ENCODE data around the gene ICAM5. TPM values are rescaled to one million over a fixed set of nuclear protein-coding genes. Genes with fewer than 3 reads are reported as not detected.
A peak's percentile ranks its signal among the peaks of the same experiment; 100 is the strongest.

ICAM5 gene
- polyA plus RNA-seq, 4 donors = 0.10 to 0.54 (median 0.52) TPM; not detected in 1

GRCh38 chr19:10266706-10267105, 23.0 kb upstream of the ICAM5 start:
- Histone ChIP-seq H3K4me3 (ENCODE audit: low read depth in 1 of 3, low read length in 3 of 3) (no peak overlapping the region), H3K9me3 (ENCODE audit: control insufficient read depth in 2 of 2, insufficient read depth in 1 of 2, low read depth in 1 of 2, low read length in 1 of 2) (no peaks in the 10 kb centered on the region), H3K36me3 (ENCODE audit: control insufficient read depth in 3 of 3, insufficient read depth in 2 of 3, low read depth in 1 of 3, low read length in 3 of 3) (no peaks in the 10 kb centered on the region), H3K4me1 (ENCODE audit: control insufficient read depth in 3 of 3, insufficient read depth in 2 of 3, low read depth in 1 of 3, low read length in 2 of 3) (peaks cover 0 to 17% (median 0%) of the 10 kb centered on the region in 3 donors), H3K27me3 (ENCODE audit: control insufficient read depth in 3 of 3, insufficient read depth in 3 of 3, low read length in 3 of 3) (peaks cover 0 to 22% (median 0%) of the 10 kb centered on the region in 3 donors), H3K27ac (ENCODE audit: low read depth in 1 of 3, low read length in 2 of 3) (no peak overlapping the region)
- DNase-seq (no peak), FAIRE-seq (no peak)
- WGBS, 3 donors = 69 to 83% (median 80%) methylated on average over 7 of the region's 7 CpGs

- 65 to 83% (median 68%) methylated on average over 6 of the region's 6 CpGs for WGBS, 3 donors
- DNase-seq (no peak), FAIRE-seq (no peak)
- H3K27me3 ChIP-seq (ENCODE audit: control insufficient read depth in 3 of 3, insufficient read depth in 3 of 3, low read length in 3 of 3) = peaks cover 0 to 29% (median 0%) of the 10 kb centered on the region in 3 donors
- H3K4me1 ChIP-seq (ENCODE audit: control insufficient read depth in 3 of 3, insufficient read depth in 2 of 3, low read depth in 1 of 3, low read length in 2 of 3) = peaks cover 0 to 17% (median 0%) of the 10 kb centered on the region in 3 donors
- peak overlapping the region in 1 of 3 donors; percentile 69 for H3K27ac ChIP-seq (ENCODE audit: low read depth in 1 of 3, low read length in 2 of 3)
- no peaks in the 10 kb centered on the region for H3K36me3 ChIP-seq (ENCODE audit: control insufficient read depth in 3 of 3, insufficient read depth in 2 of 3, low read depth in 1 of 3, low read length in 3 of 3)
- H3K4me3 ChIP-seq (ENCODE audit: low read depth in 1 of 3, low read length in 3 of 3) = no peak overlapping the region
- no peaks in the 10 kb centered on the region for H3K9me3 ChIP-seq (ENCODE audit: control insufficient read depth in 2 of 2, insufficient read depth in 1 of 2, low read depth in 1 of 2, low read length in 1 of 2)
Measured at GRCh38 chr19:10268071-10268470, 21.7 kb upstream of the ICAM5 start.

DNA sequence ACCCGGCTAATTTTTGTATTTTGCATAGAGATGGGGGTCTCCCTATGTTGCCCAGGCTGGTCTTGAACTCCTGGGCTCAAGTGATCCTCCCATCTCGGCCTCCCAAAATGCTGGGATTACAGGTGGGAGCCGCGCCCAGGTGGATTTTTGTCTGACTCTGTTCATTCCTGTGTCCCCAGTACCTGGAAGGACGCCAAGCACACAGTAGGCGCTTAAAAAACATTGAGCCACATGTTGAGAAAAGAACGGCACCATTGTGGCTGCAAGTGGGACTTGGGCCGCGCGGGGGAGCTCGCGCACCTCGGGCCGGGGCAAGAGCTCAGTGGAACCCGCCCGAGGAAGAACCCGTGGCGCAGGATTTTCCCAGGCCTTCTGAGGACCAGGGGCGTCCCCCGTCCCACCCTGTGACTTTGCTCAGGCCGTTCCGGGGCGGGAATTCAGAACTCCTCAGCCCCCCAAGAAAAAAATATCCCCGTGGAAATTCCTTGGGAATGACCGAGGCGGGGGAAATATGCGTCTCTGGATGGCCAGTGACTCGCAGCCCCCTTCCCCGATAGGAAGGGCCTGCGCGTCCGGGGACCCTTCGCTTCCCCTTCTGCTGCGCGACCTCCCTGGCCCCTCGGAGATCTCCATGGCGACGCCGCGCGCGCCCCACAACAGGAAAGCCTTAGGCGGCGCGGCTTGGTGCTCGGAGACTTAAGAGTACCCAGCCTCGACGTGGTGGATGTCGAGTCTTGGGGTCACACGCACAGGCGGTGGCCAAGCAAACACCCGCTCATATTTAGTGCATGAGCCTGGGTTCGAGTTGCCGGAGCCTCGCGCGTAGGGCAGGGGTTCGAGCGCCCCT, 20.2 kb upstream of the ICAM5 start:
- Histone ChIP-seq H3K27ac (ENCODE audit: low read depth in 1 of 3, low read length in 2 of 3) (peak overlapping the region; percentile 67 to 93 (median 79)), H3K36me3 (ENCODE audit: control insufficient read depth in 3 of 3, insufficient read depth in 2 of 3, low read depth in 1 of 3, low read length in 3 of 3) (no peaks in the 10 kb centered on the region), H3K27me3 (ENCODE audit: control insufficient read depth in 3 of 3, insufficient read depth in 3 of 3, low read length in 3 of 3) (peaks cover 0 to 29% (median 0%) of the 10 kb centered on the region in 3 donors), H3K4me3 (ENCODE audit: low read depth in 1 of 3, low read length in 3 of 3) (peak overlapping the region; percentile 8 to 61 (median 52)), H3K4me1 (ENCODE audit: control insufficient read depth in 3 of 3, insufficient read depth in 2 of 3, low read depth in 1 of 3, low read length in 2 of 3) (peaks cover 0 to 17% (median 0%) of the 10 kb centered on the region in 3 donors), H3K9me3 (ENCODE audit: control insufficient read depth in 2 of 2, insufficient read depth in 1 of 2, low read depth in 1 of 2, low read length in 1 of 2) (no peaks in the 10 kb centered on the region)
- FAIRE-seq (no peak), DNase-seq (peak; percentile 70 to 89)
- WGBS, 3 donors = 3 to 10% (median 6%) methylated on average over 53 to 59 of the region's 59 CpGs

DNA sequence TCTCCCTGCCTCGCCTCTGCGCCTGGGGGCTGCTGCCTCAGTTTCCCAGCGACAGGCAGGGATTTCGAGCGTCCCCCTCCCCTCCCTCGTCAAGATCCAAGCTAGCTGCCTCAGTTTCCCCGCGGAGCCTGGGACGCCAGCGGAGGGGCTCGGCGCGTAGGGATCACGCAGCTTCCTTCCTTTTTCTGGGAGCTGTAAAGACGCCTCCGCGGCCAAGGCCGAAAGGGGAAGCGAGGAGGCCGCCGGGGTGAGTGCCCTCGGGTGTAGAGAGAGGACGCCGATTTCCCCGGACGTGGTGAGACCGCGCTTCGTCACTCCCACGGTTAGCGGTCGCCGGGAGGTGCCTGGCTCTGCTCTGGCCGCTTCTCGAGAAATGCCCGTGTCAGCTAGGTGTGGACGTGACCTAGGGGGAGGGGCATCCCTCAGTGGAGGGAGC, 19.6 kb upstream of the ICAM5 start:
- FAIRE-seq = no peak
- Histone ChIP-seq H3K9me3 (ENCODE audit: control insufficient read depth in 2 of 2, insufficient read depth in 1 of 2, low read depth in 1 of 2, low read length in 1 of 2) (no peaks in the 10 kb centered on the region), H3K4me3 (ENCODE audit: low read depth in 1 of 3, low read length in 3 of 3) (peak overlapping the region; percentile 52 to 63 (median 61)), H3K27ac (ENCODE audit: low read depth in 1 of 3, low read length in 2 of 3) (peak overlapping the region; percentile 67 to 93 (median 79)), H3K36me3 (ENCODE audit: control insufficient read depth in 3 of 3, insufficient read depth in 2 of 3, low read depth in 1 of 3, low read length in 3 of 3) (peaks cover 0 to 6% (median 3%) of the 10 kb centered on the region in 3 donors), H3K4me1 (ENCODE audit: control insufficient read depth in 3 of 3, insufficient read depth in 2 of 3, low read depth in 1 of 3, low read length in 2 of 3) (peaks cover 0 to 17% (median 0%) of the 10 kb centered on the region in 3 donors), H3K27me3 (ENCODE audit: control insufficient read depth in 3 of 3, insufficient read depth in 3 of 3, low read length in 3 of 3) (peaks cover 0 to 29% (median 0%) of the 10 kb centered on the region in 3 donors)
- WGBS, 3 donors = 2 to 5% (median 3%) methylated on average over 34 to 37 of the region's 37 CpGs
- peak; percentile 44 to 62 for DNase-seq

DNA sequence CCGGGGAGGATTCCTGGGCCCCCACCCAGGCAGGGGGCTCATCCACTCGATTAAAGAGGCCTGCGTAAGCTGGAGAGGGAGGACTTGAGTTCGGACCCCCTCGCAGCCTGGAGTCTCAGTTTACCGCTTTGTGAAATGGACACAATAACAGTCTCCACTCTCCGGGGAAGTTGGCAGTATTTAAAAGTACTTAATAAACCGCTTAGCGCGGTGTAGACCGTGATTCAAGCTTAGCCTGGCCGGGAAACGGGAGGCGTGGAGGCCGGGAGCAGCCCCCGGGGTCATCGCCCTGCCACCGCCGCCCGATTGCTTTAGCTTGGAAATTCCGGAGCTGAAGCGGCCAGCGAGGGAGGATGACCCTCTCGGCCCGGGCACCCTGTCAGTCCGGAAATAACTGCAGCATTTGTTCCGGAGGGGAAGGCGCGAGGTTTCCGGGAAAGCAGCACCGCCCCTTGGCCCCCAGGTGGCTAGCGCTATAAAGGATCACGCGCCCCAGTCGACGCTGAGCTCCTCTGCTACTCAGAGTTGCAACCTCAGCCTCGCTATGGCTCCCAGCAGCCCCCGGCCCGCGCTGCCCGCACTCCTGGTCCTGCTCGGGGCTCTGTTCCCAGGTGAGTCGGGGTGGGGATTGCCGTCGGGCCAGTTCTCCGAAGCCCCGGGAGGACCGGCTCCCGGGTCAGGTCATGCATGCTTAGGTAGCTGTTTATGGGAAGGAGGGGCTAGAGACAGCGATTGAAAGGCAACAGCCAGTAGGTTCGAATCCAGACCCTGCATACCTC, 18.9 kb upstream of the ICAM5 start, which contains the start of gene ICAM1:
Gene ICAM1 (plus strand): TSS at position 505 of the 779 bp plus-strand sequence. CDS start 40 bp downstream, at position 545.
- H3K4me3 ChIP-seq (ENCODE audit: low read depth in 1 of 3, low read length in 3 of 3) = peak within 1 kb of the TSS; percentile 52 to 63 (median 61)
- H3K9me3 ChIP-seq (ENCODE audit: control insufficient read depth in 2 of 2, insufficient read depth in 1 of 2, low read depth in 1 of 2, low read length in 1 of 2) = no peaks in the 10 kb centered on the region
- 2 to 4% (median 4%) methylated on average over 45 to 51 of the region's 51 CpGs for WGBS, 3 donors
- peaks cover 0 to 7% (median 3%) of the 10 kb centered on the region in 3 donors for H3K36me3 ChIP-seq (ENCODE audit: control insufficient read depth in 3 of 3, insufficient read depth in 2 of 3, low read depth in 1 of 3, low read length in 3 of 3)
- peaks cover 0 to 17% (median 0%) of the 10 kb centered on the region in 3 donors for H3K4me1 ChIP-seq (ENCODE audit: control insufficient read depth in 3 of 3, insufficient read depth in 2 of 3, low read depth in 1 of 3, low read length in 2 of 3)
- H3K27ac ChIP-seq (ENCODE audit: low read depth in 1 of 3, low read length in 2 of 3) = peak within 1 kb of the TSS; percentile 67 to 93 (median 79)
- peaks cover 0 to 29% (median 0%) of the 10 kb centered on the region in 3 donors for H3K27me3 ChIP-seq (ENCODE audit: control insufficient read depth in 3 of 3, insufficient read depth in 3 of 3, low read length in 3 of 3)
- FAIRE-seq (no peak), DNase-seq (peak; percentile 52 to 92)

DNA sequence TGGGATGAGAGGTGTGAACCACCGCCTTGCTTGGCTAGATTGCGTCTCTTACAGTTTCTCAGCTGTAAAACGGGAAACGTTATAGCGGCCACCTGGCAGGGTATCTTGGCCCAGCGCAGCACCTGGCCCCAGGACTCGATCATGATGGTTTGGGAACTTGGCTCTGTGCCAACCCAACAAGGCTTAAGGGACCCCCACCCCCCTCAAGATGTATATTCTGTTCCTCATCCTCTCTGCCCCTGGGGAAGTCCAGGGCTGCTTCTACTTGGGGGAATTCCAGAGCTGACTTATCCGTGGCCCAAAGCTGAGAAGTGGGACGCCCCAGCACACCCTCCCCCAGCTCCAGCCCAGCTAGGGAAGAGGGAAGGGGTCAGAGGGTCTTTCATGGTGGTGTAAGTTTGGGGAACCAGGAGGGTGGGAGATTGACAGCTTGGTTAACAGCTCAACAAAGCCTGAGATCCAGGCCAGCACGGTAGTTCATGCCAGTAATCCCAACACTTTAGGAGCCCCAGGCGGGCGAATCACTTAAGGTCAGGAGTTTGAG, 18.1 kb upstream of the ICAM5 start:
- Histone ChIP-seq H3K4me3 (ENCODE audit: low read depth in 1 of 3, low read length in 3 of 3) (peak overlapping the region; percentile 52 to 63 (median 61)), H3K4me1 (ENCODE audit: control insufficient read depth in 3 of 3, insufficient read depth in 2 of 3, low read depth in 1 of 3, low read length in 2 of 3) (peaks cover 0 to 17% (median 0%) of the 10 kb centered on the region in 3 donors), H3K9me3 (ENCODE audit: control insufficient read depth in 2 of 2, insufficient read depth in 1 of 2, low read depth in 1 of 2, low read length in 1 of 2) (no peaks in the 10 kb centered on the region), H3K27me3 (ENCODE audit: control insufficient read depth in 3 of 3, insufficient read depth in 3 of 3, low read length in 3 of 3) (peaks cover 0 to 29% (median 0%) of the 10 kb centered on the region in 3 donors), H3K36me3 (ENCODE audit: control insufficient read depth in 3 of 3, insufficient read depth in 2 of 3, low read depth in 1 of 3, low read length in 3 of 3) (peaks cover 0 to 7% (median 3%) of the 10 kb centered on the region in 3 donors), H3K27ac (ENCODE audit: low read depth in 1 of 3, low read length in 2 of 3) (peak overlapping the region in 2 of 3 donors; percentile 16 to 93)
- peak in 1 of 2 donors; percentile 40 for DNase-seq
- FAIRE-seq = no peak
- WGBS, 3 donors = 15 to 25% (median 15%) methylated on average over 12 of the region's 12 CpGs

DNA sequence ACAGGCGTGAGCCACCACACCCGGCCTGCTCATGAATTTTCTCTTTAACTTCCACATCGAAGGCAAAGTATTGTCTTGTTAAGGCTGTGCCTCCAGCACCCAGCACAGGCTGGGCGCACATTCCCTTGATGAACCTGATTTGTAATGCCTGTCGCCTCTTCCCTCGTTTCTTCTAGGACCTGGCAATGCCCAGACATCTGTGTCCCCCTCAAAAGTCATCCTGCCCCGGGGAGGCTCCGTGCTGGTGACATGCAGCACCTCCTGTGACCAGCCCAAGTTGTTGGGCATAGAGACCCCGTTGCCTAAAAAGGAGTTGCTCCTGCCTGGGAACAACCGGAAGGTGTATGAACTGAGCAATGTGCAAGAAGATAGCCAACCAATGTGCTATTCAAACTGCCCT, 15.2 kb upstream of the ICAM5 start:
- Histone ChIP-seq H3K27ac (ENCODE audit: low read depth in 1 of 3, low read length in 2 of 3) (no peak overlapping the region), H3K27me3 (ENCODE audit: control insufficient read depth in 3 of 3, insufficient read depth in 3 of 3, low read length in 3 of 3) (peaks cover 0 to 33% (median 0%) of the 10 kb centered on the region in 3 donors), H3K4me3 (ENCODE audit: low read depth in 1 of 3, low read length in 3 of 3) (no peak overlapping the region), H3K36me3 (ENCODE audit: control insufficient read depth in 3 of 3, insufficient read depth in 2 of 3, low read depth in 1 of 3, low read length in 3 of 3) (peaks cover 0 to 9% (median 3%) of the 10 kb centered on the region in 3 donors), H3K9me3 (ENCODE audit: control insufficient read depth in 2 of 2, insufficient read depth in 1 of 2, low read depth in 1 of 2, low read length in 1 of 2) (no peaks in the 10 kb centered on the region), H3K4me1 (ENCODE audit: control insufficient read depth in 3 of 3, insufficient read depth in 2 of 3, low read depth in 1 of 3, low read length in 2 of 3) (peaks cover 0 to 16% (median 0%) of the 10 kb centered on the region in 3 donors)
- FAIRE-seq (no peak), DNase-seq (no peak)
- 83 to 89% (median 87%) methylated on average over 10 of the region's 10 CpGs for WGBS, 3 donors
